Measurements from ENCODE around the gene CASP9. TPM values are rescaled to one million over a fixed set of nuclear protein-coding genes. Genes with fewer than 3 reads are reported as not detected.

Gene CASP9
- total RNA-seq, 1 donor from 2014 or later, result 22.7 TPM

DNA sequence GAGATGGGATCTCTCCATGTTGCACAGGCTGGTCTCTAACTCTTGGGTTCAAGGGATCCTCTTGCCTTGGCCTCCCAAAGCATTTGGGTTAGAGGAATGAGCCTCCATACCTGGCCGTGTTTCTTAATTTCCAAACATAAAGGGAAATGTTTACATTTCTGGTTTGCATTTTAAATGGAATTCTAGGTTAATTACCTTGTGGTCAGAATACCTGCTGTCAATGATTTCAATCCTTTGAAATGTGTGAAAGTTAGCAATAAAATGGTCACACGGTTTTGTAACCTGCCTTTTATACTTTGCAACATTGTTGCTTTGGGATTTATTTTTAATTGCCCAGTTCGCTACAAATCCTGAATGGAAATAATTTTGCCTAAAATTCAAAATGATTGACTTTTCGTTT lies 34.5 kb upstream of the CASP9 start:
- Histone ChIP-seq H3K4me3 (ENCODE audit: low read depth, low read length) (no peak overlapping the region), H3K27me3 (ENCODE audit: control insufficient read depth, insufficient read depth, low read length) (no peaks in the 10 kb centered on the region), H3K36me3 (ENCODE audit: control insufficient read depth, insufficient read depth, low read length) (no peaks in the 10 kb centered on the region)
- TF ChIP-seq, protein P1, sequence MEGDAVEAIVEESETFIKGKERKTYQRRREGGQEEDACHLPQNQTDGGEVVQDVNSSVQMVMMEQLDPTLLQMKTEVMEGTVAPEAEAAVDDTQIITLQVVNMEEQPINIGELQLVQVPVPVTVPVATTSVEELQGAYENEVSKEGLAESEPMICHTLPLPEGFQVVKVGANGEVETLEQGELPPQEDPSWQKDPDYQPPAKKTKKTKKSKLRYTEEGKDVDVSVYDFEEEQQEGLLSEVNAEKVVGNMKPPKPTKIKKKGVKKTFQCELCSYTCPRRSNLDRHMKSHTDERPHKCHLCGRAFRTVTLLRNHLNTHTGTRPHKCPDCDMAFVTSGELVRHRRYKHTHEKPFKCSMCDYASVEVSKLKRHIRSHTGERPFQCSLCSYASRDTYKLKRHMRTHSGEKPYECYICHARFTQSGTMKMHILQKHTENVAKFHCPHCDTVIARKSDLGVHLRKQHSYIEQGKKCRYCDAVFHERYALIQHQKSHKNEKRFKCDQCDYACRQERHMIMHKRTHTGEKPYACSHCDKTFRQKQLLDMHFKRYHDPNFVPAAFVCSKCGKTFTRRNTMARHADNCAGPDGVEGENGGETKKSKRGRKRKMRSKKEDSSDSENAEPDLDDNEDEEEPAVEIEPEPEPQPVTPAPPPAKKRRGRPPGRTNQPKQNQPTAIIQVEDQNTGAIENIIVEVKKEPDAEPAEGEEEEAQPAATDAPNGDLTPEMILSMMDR (IDR thresholded peaks at IDR 0.05; ENCODE audit: insufficient read depth, low read length, poor library complexity, severe bottlenecking), result no peak
- no peak for DNase-seq (ENCODE audit: low read depth)

DNA sequence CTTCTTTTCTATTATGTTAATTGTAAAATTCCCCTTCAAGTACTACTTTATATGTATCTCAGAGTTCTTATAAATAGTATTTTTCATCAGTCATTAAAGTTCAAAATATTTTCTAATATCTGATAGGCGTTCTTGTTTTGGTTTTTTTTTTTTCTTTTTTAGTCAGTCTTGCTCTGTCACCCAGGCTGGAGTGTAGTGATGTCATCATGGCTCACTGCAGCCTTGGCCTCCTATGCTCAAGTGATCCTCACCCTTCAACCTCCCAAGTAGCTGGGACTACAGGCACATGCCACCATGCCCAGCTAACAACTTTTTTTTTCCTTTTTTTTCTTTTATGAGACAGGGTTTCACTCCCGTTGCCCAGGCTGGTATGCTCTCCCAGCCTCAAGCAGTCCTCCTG lies 33.6 kb upstream of the CASP9 start:
- H3K27me3 ChIP-seq (ENCODE audit: control insufficient read depth, insufficient read depth, low read length), result no peaks in the 10 kb centered on the region
- no peak for DNase-seq (ENCODE audit: low read depth)
- H3K4me3 ChIP-seq (ENCODE audit: low read depth, low read length), result no peak overlapping the region
- no peaks in the 10 kb centered on the region for H3K36me3 ChIP-seq (ENCODE audit: control insufficient read depth, insufficient read depth, low read length)
- TF ChIP-seq, protein P1 (IDR thresholded peaks at IDR 0.05; ENCODE audit: insufficient read depth, low read length, poor library complexity, severe bottlenecking), result no peak

DNA sequence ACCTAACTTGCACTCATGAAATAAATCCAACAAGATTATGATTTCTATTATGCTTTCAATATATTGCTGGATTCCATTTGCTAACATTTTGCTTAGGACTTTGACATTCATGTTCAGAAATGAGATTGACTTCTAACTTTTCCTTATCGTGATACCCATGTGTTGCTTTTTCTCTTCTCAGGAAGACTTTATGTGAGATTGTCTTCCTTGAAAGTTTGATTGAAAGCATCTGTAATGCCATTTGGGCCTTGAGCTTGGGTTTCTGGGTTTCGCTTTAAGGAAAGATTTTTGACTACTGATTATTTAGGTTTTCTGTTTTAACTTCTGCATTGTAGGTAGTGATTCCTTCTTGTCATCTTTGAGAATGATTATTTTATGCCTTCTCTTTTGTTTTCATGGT lies 33.0 kb upstream of the CASP9 start:
- TF ChIP-seq, protein P1 (IDR thresholded peaks at IDR 0.05; ENCODE audit: insufficient read depth, low read length, poor library complexity, severe bottlenecking), result no peak
- no peak for DNase-seq (ENCODE audit: low read depth)
- Histone ChIP-seq H3K4me3 (ENCODE audit: low read depth, low read length) (no peak overlapping the region), H3K27me3 (ENCODE audit: control insufficient read depth, insufficient read depth, low read length) (no peaks in the 10 kb centered on the region), H3K36me3 (ENCODE audit: control insufficient read depth, insufficient read depth, low read length) (no peaks in the 10 kb centered on the region)

DNA sequence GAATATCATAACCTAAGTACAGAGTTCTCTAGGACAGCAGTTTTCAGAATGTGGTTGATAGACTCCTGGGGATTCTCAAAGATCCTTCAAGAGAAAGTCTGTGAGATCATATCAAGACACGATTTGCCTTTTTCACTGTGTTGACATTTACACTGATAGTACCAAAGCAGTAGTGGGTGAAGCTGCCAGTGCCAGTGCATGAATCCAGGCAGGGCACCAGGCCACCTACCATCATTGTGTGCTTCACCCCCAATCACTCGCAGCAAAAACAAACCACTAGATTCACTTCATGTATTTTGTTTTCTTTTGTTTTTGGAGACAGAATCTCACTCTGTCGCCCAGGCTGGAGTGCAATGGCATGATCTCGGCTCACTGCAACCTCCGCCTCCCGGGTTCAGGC lies 26.6 kb upstream of the CASP9 start:
- DNase-seq (ENCODE audit: low read depth), result no peak
- TF ChIP-seq, protein P1 (IDR thresholded peaks at IDR 0.05; ENCODE audit: insufficient read depth, low read length, poor library complexity, severe bottlenecking), result no peak
- H3K4me3 ChIP-seq (ENCODE audit: low read depth, low read length), result no peak overlapping the region
- no peaks in the 10 kb centered on the region for H3K27me3 ChIP-seq (ENCODE audit: control insufficient read depth, insufficient read depth, low read length)
- H3K36me3 ChIP-seq (ENCODE audit: control insufficient read depth, insufficient read depth, low read length), result peaks cover 2% of the 10 kb centered on the region

DNA sequence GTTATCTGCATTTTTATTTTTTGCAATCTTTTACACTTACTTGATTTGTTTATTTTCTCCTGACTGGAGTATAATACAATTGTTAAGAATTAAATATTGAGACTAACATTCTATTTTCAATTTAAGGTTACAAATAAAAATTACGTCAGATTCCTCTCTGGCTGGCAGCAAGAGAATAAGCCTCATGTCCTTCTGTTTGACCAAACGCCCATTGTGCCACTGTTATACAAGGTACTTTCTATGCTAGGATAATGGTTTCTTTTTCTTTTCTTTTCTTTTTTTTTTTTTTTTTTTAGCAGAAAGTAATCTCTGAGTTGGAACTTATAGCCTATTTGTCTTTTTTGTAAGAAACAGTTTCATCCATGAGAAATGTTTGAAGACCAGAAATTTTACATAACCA lies 22.6 kb upstream of the CASP9 start:
- TF ChIP-seq, protein P1 (IDR thresholded peaks at IDR 0.05; ENCODE audit: insufficient read depth, low read length, poor library complexity, severe bottlenecking), result no peak
- Histone ChIP-seq H3K36me3 (ENCODE audit: control insufficient read depth, insufficient read depth, low read length) (peaks cover 2% of the 10 kb centered on the region), H3K27me3 (ENCODE audit: control insufficient read depth, insufficient read depth, low read length) (no peaks in the 10 kb centered on the region), H3K4me3 (ENCODE audit: low read depth, low read length) (no peak overlapping the region)
- no peak for DNase-seq (ENCODE audit: low read depth)

Measured in kidney epithelial cell (primary cell).